NCI-H446 (cell line): ENCODE data around the gene DHDDS.
"Not testable (repeated sequence)": the region's sequence is repeated elsewhere in the genome, so short reads cannot be mapped to it uniquely, and the experiment has no call there.

Source experiments
- DNase-seq, 2 experiments: peaks; one replicate each; lab custom pipeline; 2025; lab: John Stamatoyannopoulos, UW

Gene DHDDS

GRCh38 chr1:26431979-26432695, at the start of gene DHDDS:
Gene DHDDS, plus strand, starts transcription at chr1:26432321. Its CDS starts 625 bp downstream, at chr1:26432946.
- DNase-seq = peak; percentile 99 to 100

- DNase-seq = no peak
Observed at GRCh38 chr1:26384076-26384475, 48.0 kb upstream of the DHDDS start.

GRCh38 chr1:26385063-26385462, 47.1 kb upstream of the DHDDS start:
- DNase-seq = not testable (repeated sequence)

- DNase-seq = no peak
Observed at GRCh38 chr1:26387447-26387846, 44.7 kb upstream of the DHDDS start.

- DNase-seq = no peak
Observed at GRCh38 chr1:26388791-26389445, 43.2 kb upstream of the DHDDS start.

DNA sequence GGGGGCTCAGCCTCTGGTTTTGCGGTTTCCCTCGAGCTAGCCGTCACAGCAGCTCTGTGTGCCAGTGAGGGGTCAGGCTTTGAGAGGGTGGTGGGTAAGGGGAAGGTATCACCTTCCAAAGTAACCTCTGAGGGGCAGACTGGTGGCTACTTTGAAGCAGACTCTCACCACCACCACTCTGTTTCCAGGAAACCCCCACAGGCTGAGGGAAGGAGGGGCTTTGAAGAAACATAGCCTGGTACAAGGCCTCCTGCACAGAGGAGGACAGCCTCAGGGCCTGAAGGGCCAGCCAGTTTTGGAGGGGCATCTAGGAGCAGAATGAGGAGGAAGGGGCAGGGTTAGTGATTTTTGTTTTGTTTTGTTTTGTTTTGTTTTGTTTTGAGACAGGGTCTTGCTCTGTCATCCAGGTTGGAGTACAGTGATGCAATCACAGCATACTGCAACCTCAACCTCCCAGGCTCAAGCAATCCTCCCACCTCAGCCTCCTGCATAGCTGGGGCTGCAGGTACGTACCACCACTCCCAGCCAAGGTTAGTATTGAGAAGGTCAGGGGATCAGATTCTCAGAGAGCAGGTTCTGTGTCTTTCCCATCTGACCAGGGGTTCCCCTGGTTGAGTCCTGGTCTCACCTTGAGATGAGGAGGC, 42.4 kb upstream of the DHDDS start:
- DNase-seq = no peak

- DNase-seq = peak; percentile 15 to 45
Observed at GRCh38 chr1:26391450-26391849, 40.7 kb upstream of the DHDDS start.

DNA sequence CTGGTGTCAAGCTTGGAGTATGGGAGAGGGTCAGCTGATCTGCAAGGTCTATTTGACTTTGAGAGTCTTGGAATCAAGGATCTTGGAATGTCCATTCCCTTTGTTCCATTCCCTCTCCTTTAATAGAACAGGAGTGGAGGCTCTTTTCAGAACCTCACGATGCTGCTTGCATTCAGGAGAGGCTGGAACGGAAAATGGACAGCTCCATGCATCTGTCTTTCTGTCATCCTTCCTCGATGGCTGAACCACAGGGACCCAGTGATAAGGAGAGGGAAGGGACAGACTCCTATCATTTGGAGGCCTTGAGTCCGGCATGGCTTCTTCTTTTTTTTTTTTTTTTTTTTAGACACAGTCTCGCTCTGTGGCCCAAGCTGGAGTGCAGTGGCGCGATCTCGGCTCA, 36.4 kb upstream of the DHDDS start:
- DNase-seq = no peak

DNA sequence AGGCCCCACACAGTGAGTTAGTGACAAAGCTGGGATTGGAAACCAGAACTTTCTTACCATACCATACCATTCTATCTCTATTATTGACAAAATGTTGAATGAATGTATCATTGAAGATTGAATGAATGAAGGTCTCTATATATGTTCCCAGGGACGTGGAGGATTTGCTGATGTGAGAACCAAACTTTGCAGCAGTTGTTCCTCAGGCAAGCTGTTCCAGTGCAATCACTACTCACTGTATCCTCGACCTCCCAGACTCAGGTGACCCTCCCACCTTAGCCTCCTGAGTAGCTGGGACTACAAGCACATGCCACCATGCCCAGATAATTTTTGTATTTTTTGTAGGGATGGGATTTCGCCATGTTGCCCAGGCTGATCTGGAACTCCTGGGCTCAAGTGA, 33.1 kb upstream of the DHDDS start:
- DNase-seq = no peak

- DNase-seq = no peak
Observed at GRCh38 chr1:26401891-26402290, 30.2 kb upstream of the DHDDS start.

GRCh38 chr1:26403656-26404055, 28.5 kb upstream of the DHDDS start:
- no peak for DNase-seq

GRCh38 chr1:26404641-26405040, 27.5 kb upstream of the DHDDS start:
- DNase-seq = no peak

GRCh38 chr1:26405281-26405915, 26.7 kb upstream of the DHDDS start:
- DNase-seq = no peak

DNA sequence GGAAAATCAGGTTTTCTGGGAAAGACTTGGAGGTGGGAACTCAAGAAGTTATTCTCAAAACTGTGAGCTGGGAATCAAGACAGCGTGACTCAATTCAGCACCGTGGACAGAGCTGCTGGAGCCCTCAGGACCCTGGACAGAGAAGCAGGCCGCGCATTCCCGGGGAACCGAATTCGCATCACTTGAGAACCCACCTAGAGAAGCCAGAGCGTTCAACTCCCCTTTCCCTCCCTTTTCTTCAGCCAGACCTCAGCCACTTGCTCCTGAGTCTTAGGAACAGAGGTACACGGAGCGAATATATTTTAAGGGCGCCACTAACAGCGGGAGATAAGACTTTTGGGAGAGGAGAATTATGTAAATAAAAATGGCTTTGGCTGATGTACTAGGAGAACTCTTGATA, 23.5 kb upstream of the DHDDS start:
- DNase-seq = no peak

DNA sequence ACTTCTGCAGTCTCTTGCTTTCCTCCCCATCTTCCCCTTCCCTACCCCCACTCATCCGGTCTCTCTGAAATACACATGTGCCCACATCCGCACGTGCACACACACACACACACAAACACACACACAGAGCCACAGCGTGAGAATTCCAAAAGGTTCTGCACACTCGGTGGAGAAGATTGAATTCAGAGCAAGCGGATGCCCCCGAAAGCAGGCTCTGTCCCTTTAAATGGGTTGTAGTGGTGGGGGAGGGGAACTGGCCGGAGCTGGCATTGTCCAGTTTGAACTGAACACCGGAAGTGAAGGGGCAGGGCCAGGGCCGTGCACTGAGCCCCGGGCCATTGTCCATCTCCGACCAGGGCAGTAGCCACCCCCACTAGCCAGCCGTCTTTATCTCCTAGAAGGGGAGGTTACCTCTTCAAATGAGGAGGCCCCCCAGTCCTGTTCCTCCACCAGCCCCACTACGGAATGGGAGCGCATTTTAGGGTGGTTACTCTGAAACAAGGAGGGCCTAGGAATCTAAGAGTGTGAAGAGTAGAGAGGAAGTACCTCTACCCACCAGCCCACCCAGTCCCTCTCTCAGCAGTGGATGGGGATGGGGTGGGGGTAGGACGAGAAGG, 22.8 kb upstream of the DHDDS start:
- no peak for DNase-seq

- no peak for DNase-seq
Observed at GRCh38 chr1:26410706-26411623, 21.2 kb upstream of the DHDDS start, which contains the start of gene LIN28A. Gene LIN28A, plus strand, starts transcription at chr1:26410817. Its CDS starts 75 bp downstream, at chr1:26410892.

DNA sequence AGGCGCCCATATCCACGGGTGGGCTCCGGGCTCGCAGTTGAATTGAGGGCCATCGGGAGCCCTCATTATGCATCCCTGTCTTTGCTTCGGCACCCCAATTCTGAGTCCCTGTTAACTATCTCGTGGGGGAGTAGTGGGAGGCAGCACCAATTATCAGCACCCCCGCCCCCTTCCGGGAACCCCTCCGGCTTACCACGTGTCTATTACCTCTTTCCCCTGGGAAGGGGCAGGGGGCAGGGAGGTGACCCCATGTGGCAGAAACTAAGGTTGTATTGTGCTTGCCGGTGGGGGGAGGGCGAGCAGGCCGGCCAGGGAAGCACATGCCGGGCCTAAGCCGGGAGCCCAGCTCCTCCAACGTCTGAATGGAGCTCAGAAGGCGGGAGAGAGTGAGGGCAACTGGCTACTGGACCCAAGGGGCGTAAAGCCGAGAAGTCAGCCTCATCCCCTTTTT, 20.5 kb upstream of the DHDDS start:
- DNase-seq = no peak

- no peak for DNase-seq
Observed at GRCh38 chr1:26412180-26412840, 19.8 kb upstream of the DHDDS start.

DNA sequence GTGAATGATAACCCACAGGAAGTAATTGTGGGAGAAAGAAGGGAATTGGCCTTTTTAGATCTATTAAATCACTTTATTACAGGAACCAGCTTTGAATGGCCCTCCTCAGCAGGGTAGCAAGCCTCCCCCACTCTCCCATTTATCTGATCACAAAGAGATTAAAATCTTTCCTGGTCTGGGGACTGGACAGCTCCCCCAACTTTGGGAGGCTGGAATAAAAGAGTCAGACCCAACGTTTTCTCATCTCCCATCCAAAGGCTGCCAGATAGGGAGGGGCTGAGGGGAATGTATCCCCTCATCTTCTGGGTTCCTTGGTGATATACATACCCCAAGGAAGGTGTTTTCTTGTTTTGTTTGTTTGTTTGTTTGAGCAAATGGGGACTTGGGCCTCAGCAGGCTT, 19.1 kb upstream of the DHDDS start:
- no peak for DNase-seq

GRCh38 chr1:26417111-26417759, 14.9 kb upstream of the DHDDS start:
- DNase-seq = peak; percentile 61 to 80
